B cell (primary cell): ENCODE measurements around the gene ACSF2. TPM values are rescaled to one million over a fixed set of nuclear protein-coding genes. Genes with fewer than 3 reads are reported as not detected.

ENCODE experiments used
- ATAC-seq: fragments of 200-7000 bp; cut with Tn5 transposase; one replicate; pipeline ENCODE4 v1.10.0; 2021; ENCODE audit warnings: low read depth, mild to moderate bottlenecking, moderate number of reproducible peaks, moderate library complexity
- CTCF ChIA-PET: fragments of 350-600 bp; sonication (Branson Sonifier 250); formaldehyde crosslinking; loops from one replicate; lab custom pipeline; 2021; ENCODE audit warnings: antibody characterized with exemption, inconsistent platforms; lab: Charles Lee
- POLR2A ChIA-PET: fragments of 350-600 bp; sonication (Branson Sonifier 250); formaldehyde crosslinking; loops from one replicate; lab custom pipeline; 2021; ENCODE audit warnings: antibody characterized with exemption; lab: Charles Lee
- DNase-seq: peaks from one replicate; pipeline ENCODE4 v3.0.0; 2013
- H2AFZ ChIP-seq: 2 replicates; pipeline ENCODE4 v1.6.1; 2012; ENCODE audit warnings: mild to moderate bottlenecking, low read depth, low read length; ENCODE audit not compliant: insufficient read depth, poor library complexity, severe bottlenecking
- H3K27ac ChIP-seq, 2 donors: 1 replicate in 1 of 2; 2 replicates in 1 of 2; pipeline ENCODE4 v1.5.1; 2012 to 2013; ENCODE audit warnings: low read length in 2 of 2, mild to moderate bottlenecking in 2 of 2, moderate library complexity in 1 of 2
- H3K27me3 ChIP-seq, 4 experiments: fragments of 200-600 bp in 1 of 4; sonication (generic) in 1 of 4; replicated peaks in 1 of 4; 1 replicate in 2 of 4; 2 replicates in 2 of 4; pipeline versions ENCODE4 v1.6.1 to v1.7.0; 2013 to 2016; ENCODE audit warnings: low read length in 3 of 4, mild to moderate bottlenecking in 2 of 4, mixed read lengths in 1 of 4, moderate library complexity in 1 of 4; ENCODE audit not compliant: insufficient read depth in 4 of 4, control insufficient read depth in 3 of 4; ENCODE audit errors: control extremely low read depth in 1 of 4
- H3K36me3 ChIP-seq, 2 experiments: replicated peaks in 1 of 2; 1 replicate in 1 of 2; 2 replicates in 1 of 2; pipeline versions ENCODE4 v1.6.1 to v1.7.1; 2013; ENCODE audit warnings: low read length in 1 of 2; ENCODE audit not compliant: insufficient read depth in 2 of 2, control insufficient read depth in 1 of 2; ENCODE audit errors: control extremely low read depth in 1 of 2, extremely low read depth in 1 of 2
- H3K4me1 ChIP-seq, 2 donors: fragments of 200-600 bp in 1 of 2; sonication (generic) in 1 of 2; 1 replicate in 1 of 2; 2 replicates in 1 of 2; pipeline versions ENCODE4 v1.5.1 to v1.6.1; 2013 to 2017; ENCODE audit warnings: low read length in 2 of 2; ENCODE audit not compliant: control insufficient read depth in 2 of 2, insufficient read depth in 2 of 2
- H3K4me2 ChIP-seq: replicated peaks from 2 replicates; pipeline ENCODE3; 2012; ENCODE audit warnings: mild to moderate bottlenecking, low read depth, low read length; ENCODE audit not compliant: poor library complexity, severe bottlenecking
- H3K4me3 ChIP-seq, 5 experiments: fragments of 200-600 bp in 1 of 5; sonication (generic) in 1 of 5; 1 replicate in 3 of 5; 2 replicates in 2 of 5; pipeline versions ENCODE4 v1.5.1 to v1.7.0; 2011 to 2016; ENCODE audit warnings: low read length in 4 of 5, mild to moderate bottlenecking in 4 of 5, low read depth in 2 of 5, control low read depth in 1 of 5, moderate library complexity in 1 of 5; ENCODE audit not compliant: insufficient read depth in 1 of 5; ENCODE audit errors: control extremely low read depth in 1 of 5, extremely low read depth in 1 of 5
- H3K79me2 ChIP-seq: fragments of 200-600 bp; sonication (generic); one replicate; pipeline ENCODE4 v1.6.0; 2016; ENCODE audit warnings: low read length; ENCODE audit not compliant: control insufficient read depth, insufficient read depth
- H3K9ac ChIP-seq: fragments of 200-600 bp; sonication (generic); 2 replicates; pipeline ENCODE4 v1.6.1; 2017; ENCODE audit warnings: mild to moderate bottlenecking, low read length, moderate library complexity
- H3K9me3 ChIP-seq, 3 donors: one replicate each; pipeline versions ENCODE4 v1.6.1 to v1.7.1; 2013; ENCODE audit warnings: low read length in 2 of 3; ENCODE audit not compliant: control insufficient read depth in 2 of 3, insufficient read depth in 1 of 3; ENCODE audit errors: control extremely low read depth in 1 of 3
- H4K20me1 ChIP-seq: 2 replicates; pipeline ENCODE4 v1.6.0; 2012; ENCODE audit warnings: mild to moderate bottlenecking, low read length; ENCODE audit not compliant: insufficient read depth, control insufficient read depth, poor library complexity, severe bottlenecking
- H3K27ac Mint-ChIP-seq: one replicate; pipeline ENCODE4 v1.8.0; 2021; ENCODE audit warnings: mixed read lengths
- H3K27me3 Mint-ChIP-seq: one replicate; pipeline ENCODE4 v1.8.0; 2021; ENCODE audit warnings: mixed read lengths
- H3K4me1 Mint-ChIP-seq: one replicate; pipeline ENCODE4 v1.8.0; 2021; ENCODE audit warnings: mixed read lengths
- H3K4me3 Mint-ChIP-seq: one replicate; pipeline ENCODE4 v1.8.0; 2021; ENCODE audit warnings: mixed read lengths
- H3K9me3 Mint-ChIP-seq: one replicate; pipeline ENCODE4 v1.8.0; 2022; ENCODE audit warnings: mixed read lengths; ENCODE audit not compliant: insufficient read depth
- CTCF ChIP-seq: fragments of 200-600 bp; IDR thresholded peaks from one replicate; pipeline ENCODE4 v1.8.0; 2022; ENCODE audit warnings: antibody characterized with exemption, mild to moderate bottlenecking
- EZH2 ChIP-seq: IDR thresholded peaks from 2 replicates; pipeline ENCODE4 v1.6.1; 2012; ENCODE audit warnings: borderline replicate concordance, low read depth, mild to moderate bottlenecking, moderate library complexity, low read length; ENCODE audit not compliant: insufficient read depth, poor library complexity, severe bottlenecking
- WGBS: methylation state at CpG from one replicate; pipeline ENCODE4 v1.1.5; 2013; ENCODE audit warnings: missing lambda C conversion rate; ENCODE audit not compliant: insufficient coverage; 5-methylcytosine and 5-hydroxymethylcytosine counted together
- intact Hi-C: fragments of 100-400 bp; cut with micrococcal nuclease; formaldehyde crosslinking; loops from one replicate; pipeline ENCODE4 v1.10.0; 2022
- polyA plus RNA-seq: library from polyadenylated mRNA; depleted of rRNA; stranded (reverse); fragments of >200 nt; gene quantifications from 2 replicates; pipeline ENCODE4 v1.2.3, GENCODE V29; 2012
- total RNA-seq, 2 donors: library from RNA; stranded (reverse); fragments of 120-200 nt in 1 of 2; gene quantifications; 1 replicate in 1 of 2; 2 replicates in 1 of 2; pipeline versions ENCODE4 v1.2.3 to v1.2.4, GENCODE V29; 2013 to 2022

The ACSF2 gene
- total and polyA plus RNA-seq, 2 donors (not counting 1 experiment from before 2014, with no cell fraction given): 59.6 to 66.1 TPM

- intact Hi-C loops: no loop called here
- H3K79me2 ChIP-seq: no peaks in the 10 kb centered on the region
- no peak overlapping the region for H3K9ac ChIP-seq
- peak overlapping the region; percentile 74 for H3K27ac Mint-ChIP-seq
- peak overlapping the region; percentile 40 for H3K4me2 ChIP-seq
- peaks cover 0 to 7% of the 10 kb centered on the region in 2 experiments for H3K36me3 ChIP-seq
- ChIA-PET POLR2A (interaction anchor here (1.2 kb wide), 1 partner anchor 12 kb away, joined by 3 read pairs; the partner anchor contains the start of gene RSAD1), CTCF (interaction anchor here (0.7 to 3.2 kb wide), 3 partner anchors 11 to 70 kb away, joined by 3 to 13 read pairs (median 3); partner anchors contain the start of genes LRRC59 and RSAD1)
- H3K27ac ChIP-seq: peak overlapping the region in 1 of 2 donors; percentile 59
- H3K27me3 Mint-ChIP-seq: peaks cover 5% of the 10 kb centered on the region
- H3K4me1 Mint-ChIP-seq: peaks cover 45% of the 10 kb centered on the region
- H3K9me3 ChIP-seq: peaks cover 0 to 23% (median 0%) of the 10 kb centered on the region in 3 donors
- peak overlapping the region; percentile 77 for H3K4me3 Mint-ChIP-seq
- H3K4me1 ChIP-seq: peaks cover 14 to 43% of the 10 kb centered on the region in 2 donors
- no peaks in the 10 kb centered on the region for H3K9me3 Mint-ChIP-seq
- H2AFZ ChIP-seq: no peak overlapping the region
- WGBS: 78% methylated on average over 7 of the region's 7 CpGs
- H3K27me3 ChIP-seq: peaks cover 0 to 29% (median 10%) of the 10 kb centered on the region in 4 experiments
- H3K4me3 ChIP-seq: no peak overlapping the region
- no peak for DNase-seq
- TF ChIP-seq CTCF (no peak), EZH2 (no peak)
- no peak for ATAC-seq
- H4K20me1 ChIP-seq: no peaks in the 10 kb centered on the region
These were observed 41.3 kb downstream of the ACSF2 start for GRCh38 chr17:50467114-50467854.

- H3K4me3 ChIP-seq: no peak overlapping the region
- peaks cover 45% of the 10 kb centered on the region for H3K4me1 Mint-ChIP-seq
- no peak for DNase-seq
- H3K27me3 Mint-ChIP-seq: peaks cover 5% of the 10 kb centered on the region
- ATAC-seq: no peak
- H3K4me1 ChIP-seq: peaks cover 14 to 43% of the 10 kb centered on the region in 2 donors
- ChIA-PET POLR2A (interaction anchor here (1.2 kb wide), 1 partner anchor 11 kb away, joined by 3 read pairs; the partner anchor contains the start of gene RSAD1), CTCF (interaction anchor here (0.7 to 3.2 kb wide), 4 partner anchors 10 to 70 kb away, joined by 3 to 13 read pairs (median 3); partner anchors contain the start of genes LRRC59 and RSAD1)
- H3K9ac ChIP-seq: no peak overlapping the region
- H3K27me3 ChIP-seq: peaks cover 0 to 29% (median 10%) of the 10 kb centered on the region in 4 experiments
- peaks cover 0 to 23% (median 0%) of the 10 kb centered on the region in 3 donors for H3K9me3 ChIP-seq
- peak overlapping the region; percentile 50 for H3K27ac Mint-ChIP-seq
- H2AFZ ChIP-seq: no peak overlapping the region
- peak overlapping the region; percentile 77 for H3K4me3 Mint-ChIP-seq
- H4K20me1 ChIP-seq: no peaks in the 10 kb centered on the region
- 78% methylated on average over 13 of the region's 13 CpGs for WGBS
- no peak overlapping the region for H3K4me2 ChIP-seq
- intact Hi-C loops: no loop called here
- no peaks in the 10 kb centered on the region for H3K9me3 Mint-ChIP-seq
- TF ChIP-seq EZH2: no peak
- no peak for TF ChIP-seq CTCF
- H3K36me3 ChIP-seq: peaks cover 2 to 5% of the 10 kb centered on the region in 2 experiments
- no peaks in the 10 kb centered on the region for H3K79me2 ChIP-seq
- no peak overlapping the region for H3K27ac ChIP-seq
These were observed 41.9 kb downstream of the ACSF2 start for GRCh38 chr17:50467855-50468303.
